ENCODE data around the gene PUM2. TPM values are rescaled to one million over a fixed set of nuclear protein-coding genes. Genes with fewer than 3 reads are reported as not detected.

Gene PUM2
- total RNA-seq, 1 donor from 2014 or later: 70.0 TPM

DNA sequence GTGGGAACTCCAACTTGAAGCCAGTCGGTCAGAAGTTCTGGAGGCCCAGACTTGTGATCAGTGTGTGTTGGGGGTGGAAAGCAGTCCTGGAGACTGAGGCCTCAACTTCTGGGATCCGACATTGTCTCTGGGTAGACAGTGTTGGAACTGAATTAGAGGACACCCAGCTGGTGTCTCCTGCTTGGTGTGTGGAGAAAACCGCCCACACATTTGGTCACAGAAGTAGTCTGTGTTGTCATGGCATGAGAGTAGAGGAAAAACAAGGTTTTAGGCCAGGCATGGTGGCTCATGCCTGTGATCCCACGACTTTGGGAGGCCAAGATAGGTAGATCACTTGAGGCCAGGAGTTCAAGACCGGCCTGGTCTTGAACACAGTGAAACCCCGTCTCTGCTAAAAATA, 51.5 kb downstream of the PUM2 start:
- no peaks in the 10 kb centered on the region for H3K9me3 Mint-ChIP-seq (ENCODE audit: low read depth)
- no peaks in the 10 kb centered on the region for H3K27me3 Mint-ChIP-seq (ENCODE audit: low read depth)

DNA sequence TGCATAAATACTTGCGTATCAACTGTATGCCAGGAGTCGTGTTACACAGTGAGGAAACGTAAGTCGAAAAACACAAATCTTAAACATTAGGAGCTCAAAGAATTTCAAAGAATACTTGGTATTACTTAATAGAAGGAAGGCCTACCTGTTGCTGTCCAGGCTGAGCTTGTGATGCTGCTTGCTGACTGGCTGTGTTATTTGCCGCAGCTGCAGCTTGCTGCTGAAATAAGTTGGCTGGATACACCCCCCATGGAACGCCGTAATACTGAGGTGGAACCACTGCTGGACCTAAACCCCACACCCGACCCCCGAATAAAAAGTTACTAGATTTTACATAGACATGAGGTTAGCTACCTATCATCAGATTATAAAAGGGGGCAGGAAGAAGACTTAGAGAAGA, 56.4 kb downstream of the PUM2 start:
- H3K27me3 Mint-ChIP-seq (ENCODE audit: low read depth): no peaks in the 10 kb centered on the region
- DNase-seq (ENCODE audit: low spot score): no peak
- TF ChIP-seq, protein P1, sequence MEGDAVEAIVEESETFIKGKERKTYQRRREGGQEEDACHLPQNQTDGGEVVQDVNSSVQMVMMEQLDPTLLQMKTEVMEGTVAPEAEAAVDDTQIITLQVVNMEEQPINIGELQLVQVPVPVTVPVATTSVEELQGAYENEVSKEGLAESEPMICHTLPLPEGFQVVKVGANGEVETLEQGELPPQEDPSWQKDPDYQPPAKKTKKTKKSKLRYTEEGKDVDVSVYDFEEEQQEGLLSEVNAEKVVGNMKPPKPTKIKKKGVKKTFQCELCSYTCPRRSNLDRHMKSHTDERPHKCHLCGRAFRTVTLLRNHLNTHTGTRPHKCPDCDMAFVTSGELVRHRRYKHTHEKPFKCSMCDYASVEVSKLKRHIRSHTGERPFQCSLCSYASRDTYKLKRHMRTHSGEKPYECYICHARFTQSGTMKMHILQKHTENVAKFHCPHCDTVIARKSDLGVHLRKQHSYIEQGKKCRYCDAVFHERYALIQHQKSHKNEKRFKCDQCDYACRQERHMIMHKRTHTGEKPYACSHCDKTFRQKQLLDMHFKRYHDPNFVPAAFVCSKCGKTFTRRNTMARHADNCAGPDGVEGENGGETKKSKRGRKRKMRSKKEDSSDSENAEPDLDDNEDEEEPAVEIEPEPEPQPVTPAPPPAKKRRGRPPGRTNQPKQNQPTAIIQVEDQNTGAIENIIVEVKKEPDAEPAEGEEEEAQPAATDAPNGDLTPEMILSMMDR (IDR thresholded peaks at IDR 0.05): no peak
- peak overlapping the region; percentile 15 for H3K27ac Mint-ChIP-seq (ENCODE audit: unreplicated experiment)
- no peak overlapping the region for H3K4me3 Mint-ChIP-seq (ENCODE audit: unreplicated experiment)
- peaks cover 19% of the 10 kb centered on the region for H3K36me3 Mint-ChIP-seq (ENCODE audit: low read depth)
- peaks cover 15% of the 10 kb centered on the region for H3K4me1 Mint-ChIP-seq (ENCODE audit: low read depth)
- H3K9me3 Mint-ChIP-seq (ENCODE audit: low read depth): no peaks in the 10 kb centered on the region

More for the DNA sequence above, 51.5 kb downstream of the PUM2 start:
- Mint-ChIP-seq H3K4me1 (ENCODE audit: low read depth) (peaks cover 33% of the 10 kb centered on the region), H3K4me3 (ENCODE audit: unreplicated experiment) (no peak overlapping the region), H3K27ac (ENCODE audit: unreplicated experiment) (no peak overlapping the region), H3K36me3 (ENCODE audit: low read depth) (peaks cover 11% of the 10 kb centered on the region)
- no peak for DNase-seq (ENCODE audit: low spot score)
- TF ChIP-seq, protein P1 (IDR thresholded peaks at IDR 0.05): no peak

DNA sequence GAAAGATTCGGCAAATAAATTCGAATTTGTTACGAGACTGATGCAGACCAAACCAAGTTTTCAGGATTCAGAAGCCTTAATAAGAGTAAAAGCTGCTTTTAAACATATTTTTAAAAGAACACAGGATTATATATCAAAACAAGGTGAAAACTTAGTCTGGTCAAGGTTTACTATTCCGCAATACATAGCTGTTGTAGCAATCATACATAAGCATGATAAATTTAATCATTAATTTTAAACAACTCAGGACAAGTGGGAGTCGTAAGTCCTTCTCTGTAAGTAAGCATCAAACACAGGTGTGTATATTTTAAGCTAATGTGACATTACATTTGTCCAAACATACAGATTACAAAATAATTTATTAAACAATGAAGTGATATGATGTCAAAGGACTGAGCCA, 57.7 kb downstream of the PUM2 start:
- Mint-ChIP-seq H3K4me1 (ENCODE audit: low read depth) (peaks cover 13% of the 10 kb centered on the region), H3K27me3 (ENCODE audit: low read depth) (no peaks in the 10 kb centered on the region), H3K4me3 (ENCODE audit: unreplicated experiment) (no peak overlapping the region), H3K36me3 (ENCODE audit: low read depth) (peaks cover 19% of the 10 kb centered on the region), H3K9me3 (ENCODE audit: low read depth) (no peaks in the 10 kb centered on the region), H3K27ac (ENCODE audit: unreplicated experiment) (no peak overlapping the region)
- no peak for DNase-seq (ENCODE audit: low spot score)
- TF ChIP-seq, protein P1 (IDR thresholded peaks at IDR 0.05): no peak

DNA sequence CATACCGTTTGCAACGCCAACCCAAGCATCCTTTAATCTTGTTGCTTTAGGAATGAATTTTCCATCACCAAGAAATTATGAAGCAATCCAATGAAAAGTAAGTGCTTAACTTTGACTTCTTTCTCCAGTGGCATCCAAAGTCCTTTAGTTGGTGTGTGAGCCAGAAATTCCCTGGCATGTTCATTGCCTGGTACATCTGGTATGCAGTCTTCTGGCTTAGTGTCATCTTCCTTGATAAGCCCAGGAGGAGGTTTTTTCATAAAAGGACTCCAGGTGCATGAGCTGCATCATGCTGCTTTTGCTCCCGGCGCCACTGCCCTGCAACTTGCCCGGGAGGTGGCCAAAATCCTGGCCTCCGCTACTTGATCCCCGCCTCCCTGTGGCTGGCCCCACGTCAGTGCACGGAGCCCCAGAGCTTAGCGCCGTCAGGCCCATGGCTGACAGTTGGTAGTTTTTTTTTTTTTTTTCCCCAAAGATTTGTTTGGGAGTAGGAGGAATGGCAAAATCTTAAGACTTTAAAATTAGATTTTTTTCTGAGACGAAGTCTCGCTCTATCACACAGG, 58.7 kb downstream of the PUM2 start:
- TF ChIP-seq, protein P1 (IDR thresholded peaks at IDR 0.05): no peak
- peak overlapping the region; percentile 92 for H3K27ac Mint-ChIP-seq (ENCODE audit: unreplicated experiment)
- H3K36me3 Mint-ChIP-seq (ENCODE audit: low read depth): peaks cover 18% of the 10 kb centered on the region
- H3K9me3 Mint-ChIP-seq (ENCODE audit: low read depth): no peaks in the 10 kb centered on the region
- no peaks in the 10 kb centered on the region for H3K27me3 Mint-ChIP-seq (ENCODE audit: low read depth)
- peaks cover 13% of the 10 kb centered on the region for H3K4me1 Mint-ChIP-seq (ENCODE audit: low read depth)
- no peak for DNase-seq (ENCODE audit: low spot score)
- no peak overlapping the region for H3K4me3 Mint-ChIP-seq (ENCODE audit: unreplicated experiment)

DNA sequence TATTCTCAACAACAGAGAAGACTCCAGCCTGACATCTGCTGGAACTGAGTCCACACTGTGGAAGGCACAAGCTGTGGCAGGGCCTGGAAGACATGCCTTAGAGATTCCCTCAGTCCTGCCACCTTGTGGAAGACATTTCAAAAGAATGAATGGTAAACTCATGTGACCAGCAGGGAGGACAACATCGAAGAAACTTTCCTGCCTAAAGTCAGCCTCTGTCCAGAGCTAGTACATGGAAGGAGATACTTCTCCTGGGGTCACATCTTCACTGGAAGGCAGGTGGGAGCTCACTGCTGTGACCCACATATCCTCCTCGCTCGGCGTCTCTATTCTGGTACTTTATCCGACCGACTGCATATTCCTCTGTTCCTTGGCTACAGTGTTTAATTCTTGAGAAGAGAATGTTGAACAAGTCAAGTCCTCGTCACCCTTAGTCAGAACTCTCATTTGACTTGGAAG, 59.5 kb downstream of the PUM2 start:
- no peak for DNase-seq (ENCODE audit: low spot score)
- H3K4me3 Mint-ChIP-seq (ENCODE audit: unreplicated experiment): no peak overlapping the region
- H3K27me3 Mint-ChIP-seq (ENCODE audit: low read depth): no peaks in the 10 kb centered on the region
- H3K4me1 Mint-ChIP-seq (ENCODE audit: low read depth): peaks cover 13% of the 10 kb centered on the region
- peaks cover 14% of the 10 kb centered on the region for H3K36me3 Mint-ChIP-seq (ENCODE audit: low read depth)
- H3K9me3 Mint-ChIP-seq (ENCODE audit: low read depth): no peaks in the 10 kb centered on the region
- TF ChIP-seq, protein P1 (IDR thresholded peaks at IDR 0.05): peak; percentile 90
- H3K27ac Mint-ChIP-seq (ENCODE audit: unreplicated experiment): peak overlapping the region; percentile 92
